ENCODE data around the gene GABRB1. TPM values are rescaled to one million over a fixed set of nuclear protein-coding genes. Genes with fewer than 3 reads are reported as not detected.
A peak's percentile ranks its signal among the peaks of the same experiment; 100 is the strongest.

Gene GABRB1
- total and polyA plus RNA-seq, 2 experiments from 2014 or later, result 0.42 to 1.1 TPM

GRCh38 chr4:47432749-47433148 is 401.4 kb downstream of the GABRB1 start:
- no peaks in the 10 kb centered on the region for H3K36me3 ChIP-seq
- H3K4me1 ChIP-seq (ENCODE audit: low read depth), result no peaks in the 10 kb centered on the region
- H3K9me3 ChIP-seq (ENCODE audit: low read depth), result peaks cover 3% of the 10 kb centered on the region
- no peaks in the 10 kb centered on the region for H3K27me3 ChIP-seq
- no peak overlapping the region for H3K27ac ChIP-seq
- H3K4me3 ChIP-seq, result no peak overlapping the region
- no peak for TF ChIP-seq CTCF (IDR thresholded peaks at IDR 0.05; ENCODE audit: low read depth, low read length)
- no peak for DNase-seq (ENCODE audit: low read depth in 1 of 2, low spot score in 1 of 2)

GRCh38 chr4:47434931-47435330 is 403.6 kb downstream of the GABRB1 start:
- H3K36me3 ChIP-seq, result no peaks in the 10 kb centered on the region
- no peak for TF ChIP-seq CTCF (IDR thresholded peaks at IDR 0.05; ENCODE audit: low read depth, low read length)
- DNase-seq (ENCODE audit: low read depth in 1 of 2, low spot score in 1 of 2), result no peak
- no peak overlapping the region for H3K4me3 ChIP-seq
- no peak overlapping the region for H3K27ac ChIP-seq
- peaks cover 3% of the 10 kb centered on the region for H3K9me3 ChIP-seq (ENCODE audit: low read depth)
- no peaks in the 10 kb centered on the region for H3K27me3 ChIP-seq
- no peaks in the 10 kb centered on the region for H3K4me1 ChIP-seq (ENCODE audit: low read depth)

- no peaks in the 10 kb centered on the region for H3K9me3 ChIP-seq (ENCODE audit: low read depth)
- DNase-seq (ENCODE audit: low read depth in 1 of 2, low spot score in 1 of 2), result no peak
- no peak overlapping the region for H3K27ac ChIP-seq
- H3K27me3 ChIP-seq, result no peaks in the 10 kb centered on the region
- H3K36me3 ChIP-seq, result no peaks in the 10 kb centered on the region
- no peak overlapping the region for H3K4me3 ChIP-seq
- no peaks in the 10 kb centered on the region for H3K4me1 ChIP-seq (ENCODE audit: low read depth)
- TF ChIP-seq CTCF (IDR thresholded peaks at IDR 0.05; ENCODE audit: low read depth, low read length), result no peak
Observed at GRCh38 chr4:47442980-47443379, 411.6 kb downstream of the GABRB1 start.

GRCh38 chr4:47444031-47444430 is 412.7 kb downstream of the GABRB1 start:
- Histone ChIP-seq H3K36me3 (no peaks in the 10 kb centered on the region), H3K4me3 (no peak overlapping the region), H3K9me3 (ENCODE audit: low read depth) (no peaks in the 10 kb centered on the region), H3K27ac (no peak overlapping the region), H3K27me3 (no peaks in the 10 kb centered on the region), H3K4me1 (ENCODE audit: low read depth) (no peaks in the 10 kb centered on the region)
- no peak for TF ChIP-seq CTCF (IDR thresholded peaks at IDR 0.05; ENCODE audit: low read depth, low read length)
- DNase-seq (ENCODE audit: low read depth in 1 of 2, low spot score in 1 of 2), result no peak

GRCh38 chr4:47451657-47452056 is 420.3 kb downstream of the GABRB1 start:
- Histone ChIP-seq H3K4me3 (no peak overlapping the region), H3K4me1 (ENCODE audit: low read depth) (no peaks in the 10 kb centered on the region), H3K27me3 (no peaks in the 10 kb centered on the region), H3K27ac (no peak overlapping the region), H3K36me3 (peaks cover 23% of the 10 kb centered on the region), H3K9me3 (ENCODE audit: low read depth) (no peaks in the 10 kb centered on the region)
- no peak for DNase-seq (ENCODE audit: low read depth in 1 of 2, low spot score in 1 of 2)
- no peak for TF ChIP-seq CTCF (IDR thresholded peaks at IDR 0.05; ENCODE audit: low read depth, low read length)

- Histone ChIP-seq H3K36me3 (no peaks in the 10 kb centered on the region), H3K9me3 (ENCODE audit: low read depth) (no peaks in the 10 kb centered on the region), H3K4me1 (ENCODE audit: low read depth) (no peaks in the 10 kb centered on the region), H3K27me3 (no peaks in the 10 kb centered on the region), H3K27ac (no peak overlapping the region), H3K4me3 (peak overlapping the region; percentile 80)
- no peak for TF ChIP-seq CTCF (IDR thresholded peaks at IDR 0.05; ENCODE audit: low read depth, low read length)
- DNase-seq (ENCODE audit: low read depth in 1 of 2, low spot score in 1 of 2), result no peak
Observed at GRCh38 chr4:47462799-47463234, 431.4 kb downstream of the GABRB1 start.

Measured in cardiac muscle cell (in vitro differentiated cells and primary cell).